Nephron (organoid): ENCODE data around the gene CHPT1.

ENCODE experiments used
- H3K27ac Mint-ChIP-seq, 3 experiments: 2 replicates each; pipeline ENCODE4 v1.8.0; 2020; ENCODE audit warnings: mixed read lengths in 3 of 3, mild to moderate bottlenecking in 2 of 3, moderate library complexity in 1 of 3
- H3K27me3 Mint-ChIP-seq: 2 replicates; pipeline ENCODE4 v1.8.0; 2021; ENCODE audit warnings: low read depth, mild to moderate bottlenecking, moderate library complexity, mixed read lengths
- H3K36me3 Mint-ChIP-seq: 2 replicates; pipeline ENCODE4 v1.8.0; 2020; ENCODE audit warnings: low read depth, mixed read lengths
- H3K4me1 Mint-ChIP-seq: 2 replicates; pipeline ENCODE4 v1.8.0; 2020; ENCODE audit warnings: mixed read lengths
- H3K4me3 Mint-ChIP-seq, 3 experiments: 2 replicates each; pipeline ENCODE4 v1.8.0; 2020; ENCODE audit warnings: mild to moderate bottlenecking in 3 of 3, mixed read lengths in 3 of 3, moderate library complexity in 2 of 3
- H3K9me3 Mint-ChIP-seq: 2 replicates; pipeline ENCODE4 v1.8.0; 2020; ENCODE audit warnings: mixed read lengths
- TF ChIP-seq, protein P1 (sequence below), 3 experiments: fragments of 200-600 bp; sonication (generic); IDR thresholded peaks; one replicate each; pipeline ENCODE4 v1.5.0; 2021; ENCODE audit warnings: antibody characterized with exemption in 3 of 3; ENCODE audit not compliant: unreplicated experiment in 3 of 3

Gene CHPT1

DNA sequence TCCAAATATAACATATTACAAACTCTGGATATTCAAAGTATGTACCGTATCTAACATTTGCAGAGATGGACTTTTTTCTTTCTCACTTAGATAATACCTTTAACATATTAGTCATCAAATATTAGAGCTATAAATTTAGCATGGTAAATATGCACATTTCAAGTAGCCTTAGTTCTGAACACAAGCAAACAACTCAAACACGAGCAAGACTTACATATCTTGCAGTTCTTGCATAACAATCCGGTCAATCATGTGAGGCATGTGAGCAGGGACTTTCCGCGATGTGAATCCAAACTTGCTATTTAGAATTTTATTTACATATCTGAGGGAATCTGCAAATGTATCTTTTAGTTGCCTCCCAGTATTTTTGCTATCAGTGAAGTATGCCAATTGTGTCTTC is 63.9 kb downstream of the CHPT1 start:
- TF ChIP-seq, protein P1, sequence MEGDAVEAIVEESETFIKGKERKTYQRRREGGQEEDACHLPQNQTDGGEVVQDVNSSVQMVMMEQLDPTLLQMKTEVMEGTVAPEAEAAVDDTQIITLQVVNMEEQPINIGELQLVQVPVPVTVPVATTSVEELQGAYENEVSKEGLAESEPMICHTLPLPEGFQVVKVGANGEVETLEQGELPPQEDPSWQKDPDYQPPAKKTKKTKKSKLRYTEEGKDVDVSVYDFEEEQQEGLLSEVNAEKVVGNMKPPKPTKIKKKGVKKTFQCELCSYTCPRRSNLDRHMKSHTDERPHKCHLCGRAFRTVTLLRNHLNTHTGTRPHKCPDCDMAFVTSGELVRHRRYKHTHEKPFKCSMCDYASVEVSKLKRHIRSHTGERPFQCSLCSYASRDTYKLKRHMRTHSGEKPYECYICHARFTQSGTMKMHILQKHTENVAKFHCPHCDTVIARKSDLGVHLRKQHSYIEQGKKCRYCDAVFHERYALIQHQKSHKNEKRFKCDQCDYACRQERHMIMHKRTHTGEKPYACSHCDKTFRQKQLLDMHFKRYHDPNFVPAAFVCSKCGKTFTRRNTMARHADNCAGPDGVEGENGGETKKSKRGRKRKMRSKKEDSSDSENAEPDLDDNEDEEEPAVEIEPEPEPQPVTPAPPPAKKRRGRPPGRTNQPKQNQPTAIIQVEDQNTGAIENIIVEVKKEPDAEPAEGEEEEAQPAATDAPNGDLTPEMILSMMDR (IDR thresholded peaks at IDR 0.05; ENCODE audit: unreplicated experiment in 3 of 3): no peak
- H3K4me1 Mint-ChIP-seq: peaks cover 15% of the 10 kb centered on the region
- H3K9me3 Mint-ChIP-seq: no peaks in the 10 kb centered on the region
- H3K27me3 Mint-ChIP-seq: no peaks in the 10 kb centered on the region
- no peak overlapping the region for H3K27ac Mint-ChIP-seq
- no peak overlapping the region for H3K4me3 Mint-ChIP-seq
- H3K36me3 Mint-ChIP-seq: peaks cover 23% of the 10 kb centered on the region

DNA sequence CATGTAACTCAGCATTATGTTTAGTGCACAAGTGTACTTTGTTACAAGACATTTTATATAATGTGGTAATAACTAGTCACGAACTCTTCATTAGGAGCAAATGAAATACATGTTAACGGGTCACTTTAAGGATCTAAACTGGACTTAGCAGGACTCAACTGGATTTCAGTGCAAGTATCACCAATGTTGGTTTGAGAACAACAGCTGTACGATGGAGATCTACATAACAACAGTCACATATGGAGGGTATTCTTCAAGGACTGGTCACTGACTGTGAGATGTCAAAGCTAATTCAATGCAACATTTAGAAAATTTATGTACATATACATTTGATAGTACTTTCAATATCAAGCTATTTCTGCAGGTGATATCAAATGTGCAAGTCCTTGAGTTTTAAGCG is 64.3 kb downstream of the CHPT1 start:
- Mint-ChIP-seq H3K27me3 (no peaks in the 10 kb centered on the region), H3K9me3 (no peaks in the 10 kb centered on the region), H3K4me1 (peaks cover 14% of the 10 kb centered on the region), H3K4me3 (no peak overlapping the region), H3K27ac (no peak overlapping the region), H3K36me3 (peaks cover 22% of the 10 kb centered on the region)
- TF ChIP-seq, protein P1 (IDR thresholded peaks at IDR 0.05; ENCODE audit: unreplicated experiment in 3 of 3): no peak

DNA sequence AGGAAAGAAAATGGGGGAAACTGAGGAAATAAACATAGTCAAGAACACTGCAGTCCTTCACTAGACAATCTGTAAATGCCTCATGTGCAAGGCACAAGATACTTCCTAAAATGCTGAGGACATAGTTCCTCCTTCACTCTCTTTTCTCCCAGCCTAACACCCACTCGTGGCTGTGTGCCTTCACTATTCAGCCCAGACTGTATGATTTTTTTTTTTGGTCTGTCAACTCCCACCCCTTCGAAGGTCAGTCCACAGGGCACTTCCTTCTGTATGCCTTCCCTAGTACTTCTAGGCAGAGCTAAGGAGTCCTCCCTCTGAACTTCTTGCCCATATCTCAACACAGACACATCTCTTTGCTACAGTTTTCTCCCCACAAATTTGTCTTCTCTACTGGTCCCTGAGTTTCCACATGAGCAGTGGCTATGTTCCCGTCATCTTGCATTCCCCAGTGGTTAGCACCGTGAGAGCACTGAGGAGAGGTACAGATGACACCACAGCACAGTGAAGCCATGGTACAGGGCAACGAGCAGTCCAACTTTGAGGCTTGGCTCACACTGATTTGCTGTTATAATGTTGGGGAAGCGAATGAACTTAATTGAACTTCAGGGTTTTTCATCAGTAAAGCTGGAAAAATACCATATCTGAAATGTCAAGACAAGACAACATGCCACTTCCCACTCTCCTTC is 65.9 kb downstream of the CHPT1 start:
- no peaks in the 10 kb centered on the region for H3K9me3 Mint-ChIP-seq
- H3K4me3 Mint-ChIP-seq: no peak overlapping the region
- H3K27me3 Mint-ChIP-seq: no peaks in the 10 kb centered on the region
- TF ChIP-seq, protein P1 (IDR thresholded peaks at IDR 0.05; ENCODE audit: unreplicated experiment in 3 of 3): no peak
- H3K36me3 Mint-ChIP-seq: peaks cover 23% of the 10 kb centered on the region
- peaks cover 11% of the 10 kb centered on the region for H3K4me1 Mint-ChIP-seq
- H3K27ac Mint-ChIP-seq: no peak overlapping the region

DNA sequence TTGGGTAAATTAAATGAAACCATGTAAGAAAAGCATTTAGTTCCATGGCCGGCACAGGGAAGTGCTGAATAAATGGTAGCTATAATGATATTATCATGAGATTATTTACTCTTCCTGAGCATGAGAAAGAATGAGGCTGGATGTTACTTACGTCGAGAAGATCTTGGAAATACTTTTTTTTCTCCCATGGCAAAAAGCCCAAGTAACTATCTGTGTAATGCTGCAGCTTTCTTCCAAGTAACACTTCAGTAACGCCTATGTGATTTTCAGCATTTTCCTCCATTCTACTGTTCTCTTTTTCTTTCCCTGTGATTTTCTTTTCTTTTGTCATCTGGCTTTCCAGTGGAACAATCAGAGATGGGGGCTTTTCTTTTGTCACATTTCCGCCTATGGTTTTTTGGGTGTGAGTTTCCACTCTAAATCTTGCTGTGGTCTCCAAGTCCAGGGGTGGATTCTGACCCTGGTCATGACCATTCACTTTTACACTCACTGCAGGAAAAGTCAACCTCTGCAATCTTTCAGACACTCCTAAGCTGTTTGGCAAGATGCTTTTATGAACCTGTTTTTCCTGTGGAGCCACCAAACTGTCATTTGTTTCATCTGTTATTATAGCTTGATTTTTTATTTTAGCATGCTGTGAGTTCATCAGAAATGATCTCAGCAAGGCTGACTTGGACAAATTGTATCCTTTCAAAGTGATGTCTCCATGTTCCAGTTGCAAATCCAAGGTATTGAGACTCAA is 66.8 kb downstream of the CHPT1 start:
- peaks cover 11% of the 10 kb centered on the region for H3K4me1 Mint-ChIP-seq

DNA sequence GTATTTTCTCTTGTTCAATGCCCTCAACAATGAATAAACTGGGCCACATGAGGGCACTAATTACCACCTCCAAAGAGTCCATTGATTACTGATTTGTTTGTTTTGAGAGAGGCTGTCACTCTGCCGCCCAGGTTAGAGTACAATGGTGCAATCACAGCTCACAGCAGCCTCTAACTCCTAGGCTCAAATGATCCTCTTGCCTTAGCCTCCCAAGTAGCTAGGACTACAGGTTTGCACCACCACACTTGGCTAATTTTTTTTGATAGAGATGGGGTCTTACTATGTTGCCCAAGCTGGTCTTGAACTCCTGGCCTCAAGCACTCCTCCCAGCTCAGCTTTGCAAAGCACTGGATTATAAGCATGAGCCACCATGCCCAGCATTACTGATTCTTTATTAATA is 70.1 kb downstream of the CHPT1 start:
- TF ChIP-seq, protein P1 (IDR thresholded peaks at IDR 0.05; ENCODE audit: unreplicated experiment in 3 of 3): no peak
- Mint-ChIP-seq H3K4me3 (no peak overlapping the region), H3K36me3 (peaks cover 17% of the 10 kb centered on the region), H3K9me3 (no peaks in the 10 kb centered on the region), H3K4me1 (peaks cover 11% of the 10 kb centered on the region), H3K27ac (no peak overlapping the region), H3K27me3 (no peaks in the 10 kb centered on the region)

More for the DNA sequence above, 66.8 kb downstream of the CHPT1 start:
- TF ChIP-seq, protein P1 (IDR thresholded peaks at IDR 0.05; ENCODE audit: unreplicated experiment in 3 of 3): no peak
- H3K9me3 Mint-ChIP-seq: no peaks in the 10 kb centered on the region
- H3K27ac Mint-ChIP-seq: no peak overlapping the region
- no peaks in the 10 kb centered on the region for H3K27me3 Mint-ChIP-seq
- H3K4me3 Mint-ChIP-seq: no peak overlapping the region
- peaks cover 18% of the 10 kb centered on the region for H3K36me3 Mint-ChIP-seq
